ENCODE data around the gene TAGAP.

Gene TAGAP

GRCh38 chr6:159044899-159045727 is at the start of gene TAGAP:
Gene TAGAP, minus strand, starts transcription at chr6:159044991. Its CDS starts 845 bp downstream, at chr6:159044146.
- no peak for DNase-seq (ENCODE audit: low spot score)

- no peak for DNase-seq (ENCODE audit: low spot score)
These were observed 49.0 kb upstream of the TAGAP start for GRCh38 chr6:159093609-159094443.

GRCh38 chr6:159092631-159093030 is 47.8 kb upstream of the TAGAP start:
- DNase-seq (ENCODE audit: low spot score): no peak

GRCh38 chr6:159090530-159091480 is 46.0 kb upstream of the TAGAP start:
- no peak for DNase-seq (ENCODE audit: low spot score)

- no peak for DNase-seq (ENCODE audit: low spot score)
These were observed 45.1 kb upstream of the TAGAP start for GRCh38 chr6:159089909-159090308.

- DNase-seq (ENCODE audit: low spot score): no peak
These were observed 44.7 kb upstream of the TAGAP start for GRCh38 chr6:159089443-159089842.

- no peak for DNase-seq (ENCODE audit: low spot score)
These were observed 41.3 kb upstream of the TAGAP start for GRCh38 chr6:159086033-159086618.

- no peak for DNase-seq (ENCODE audit: low spot score)
These were observed 40.7 kb upstream of the TAGAP start for GRCh38 chr6:159085396-159085895.

GRCh38 chr6:159084493-159085091 is 39.8 kb upstream of the TAGAP start:
- DNase-seq (ENCODE audit: low spot score): no peak

- no peak for DNase-seq (ENCODE audit: low spot score)
These were observed 38.4 kb upstream of the TAGAP start for GRCh38 chr6:159083146-159083545.

- DNase-seq (ENCODE audit: low spot score): no peak
These were observed 37.4 kb upstream of the TAGAP start for GRCh38 chr6:159082039-159082815.

GRCh38 chr6:159080217-159080976 is 35.6 kb upstream of the TAGAP start:
- no peak for DNase-seq (ENCODE audit: low spot score)

- DNase-seq (ENCODE audit: low spot score): no peak
These were observed 34.6 kb upstream of the TAGAP start for GRCh38 chr6:159079367-159079766.

- DNase-seq (ENCODE audit: low spot score): no peak
These were observed 32.3 kb upstream of the TAGAP start for GRCh38 chr6:159077123-159077522.

GRCh38 chr6:159075506-159076228 is 30.9 kb upstream of the TAGAP start:
- DNase-seq (ENCODE audit: low spot score): no peak

- no peak for DNase-seq (ENCODE audit: low spot score)
These were observed 30.1 kb upstream of the TAGAP start for GRCh38 chr6:159074876-159075275.

GRCh38 chr6:159074120-159074684 is 29.4 kb upstream of the TAGAP start:
- DNase-seq (ENCODE audit: low spot score): peak; percentile 50

Measured in HuH-7 (cell line).